Hepatocyte (in vitro differentiated cells): ENCODE measurements around the gene KHDRBS2.

Experiments
- EZH2 ChIP-seq: fragments of 200-600 bp; sonication (generic); IDR thresholded peaks from 2 replicates; pipeline ENCODE4 v1.6.1; 2016; ENCODE audit warnings: antibody characterized with exemption, mild to moderate bottlenecking, borderline replicate concordance
- TF ChIP-seq, protein P1 (sequence below): fragments of 200-600 bp; sonication (generic); IDR thresholded peaks from 2 replicates; pipeline ENCODE4 v1.5.1; 2016; ENCODE audit warnings: antibody characterized with exemption, mild to moderate bottlenecking; ENCODE audit not compliant: poor library complexity

DNA sequence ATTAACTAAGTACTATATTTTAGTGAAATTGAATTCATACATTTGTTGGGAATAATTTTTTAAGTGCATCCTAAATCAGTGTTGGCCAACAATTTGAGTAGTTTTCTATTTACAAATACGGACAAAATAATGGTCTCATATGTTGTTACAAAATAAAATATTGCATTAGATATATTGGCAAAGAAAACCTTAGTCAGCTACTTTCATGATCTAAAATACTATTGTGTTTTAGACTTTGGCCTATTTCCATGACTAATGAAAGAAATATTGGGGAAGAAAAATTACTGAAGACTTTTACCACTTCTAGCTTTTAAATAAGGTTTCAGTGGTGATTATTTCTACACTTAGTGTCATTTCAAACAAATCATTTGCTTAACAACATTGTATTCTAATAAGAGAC lies 498.0 kb downstream of the KHDRBS2 start:
- TF ChIP-seq, protein P1, sequence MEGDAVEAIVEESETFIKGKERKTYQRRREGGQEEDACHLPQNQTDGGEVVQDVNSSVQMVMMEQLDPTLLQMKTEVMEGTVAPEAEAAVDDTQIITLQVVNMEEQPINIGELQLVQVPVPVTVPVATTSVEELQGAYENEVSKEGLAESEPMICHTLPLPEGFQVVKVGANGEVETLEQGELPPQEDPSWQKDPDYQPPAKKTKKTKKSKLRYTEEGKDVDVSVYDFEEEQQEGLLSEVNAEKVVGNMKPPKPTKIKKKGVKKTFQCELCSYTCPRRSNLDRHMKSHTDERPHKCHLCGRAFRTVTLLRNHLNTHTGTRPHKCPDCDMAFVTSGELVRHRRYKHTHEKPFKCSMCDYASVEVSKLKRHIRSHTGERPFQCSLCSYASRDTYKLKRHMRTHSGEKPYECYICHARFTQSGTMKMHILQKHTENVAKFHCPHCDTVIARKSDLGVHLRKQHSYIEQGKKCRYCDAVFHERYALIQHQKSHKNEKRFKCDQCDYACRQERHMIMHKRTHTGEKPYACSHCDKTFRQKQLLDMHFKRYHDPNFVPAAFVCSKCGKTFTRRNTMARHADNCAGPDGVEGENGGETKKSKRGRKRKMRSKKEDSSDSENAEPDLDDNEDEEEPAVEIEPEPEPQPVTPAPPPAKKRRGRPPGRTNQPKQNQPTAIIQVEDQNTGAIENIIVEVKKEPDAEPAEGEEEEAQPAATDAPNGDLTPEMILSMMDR = no peak
- TF ChIP-seq EZH2 = no peak
